Hair follicle dermal papilla cell (primary cell): ENCODE results near the gene ZNF256. TPM values are rescaled to one million over a fixed set of nuclear protein-coding genes. Genes with fewer than 3 reads are reported as not detected.

ENCODE experiments used
- total RNA-seq: library from RNA; depleted of rRNA; stranded (reverse); fragments of >200 nt; gene quantifications from 2 replicates; pipeline ENCODE4 v1.2.3, GENCODE V29; 2012

The ZNF256 gene
- total RNA-seq = 5.3 and 7.5 TPM in 2 replicates

DNA sequence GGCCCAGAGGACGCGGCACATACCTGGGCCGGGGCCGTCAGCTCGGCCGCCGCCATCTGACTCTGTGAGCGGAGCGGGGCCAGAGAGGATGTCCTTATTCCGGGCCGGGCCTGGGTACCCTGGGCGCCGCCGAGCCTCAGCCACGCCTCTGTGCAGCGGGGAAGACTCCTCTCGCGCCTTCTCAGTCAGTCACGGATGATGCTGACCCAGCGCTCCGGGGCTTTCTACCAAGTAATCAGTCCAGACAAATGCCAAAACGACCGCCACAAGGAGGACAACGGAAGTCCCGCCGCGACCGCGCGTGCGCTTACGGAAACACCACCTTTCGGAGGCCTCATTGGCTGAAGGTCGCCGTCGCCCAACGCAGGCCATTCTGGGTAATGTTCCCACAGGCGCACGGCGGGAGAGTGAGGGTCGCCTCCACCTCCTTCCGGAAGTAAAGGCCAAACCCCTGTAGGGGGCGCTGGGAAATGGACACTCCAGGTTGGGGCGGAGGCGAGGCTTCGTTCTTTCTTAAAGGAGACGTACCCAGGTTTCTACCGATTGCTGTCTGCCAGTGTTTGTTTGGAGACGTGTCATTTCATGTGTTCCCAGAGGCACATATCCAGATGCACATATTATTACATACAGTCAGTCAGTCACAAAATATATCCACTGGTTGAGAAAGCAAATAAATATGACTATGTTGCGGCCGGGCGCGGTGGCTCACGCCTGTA lies at the start of gene ZNF256:
TSS of gene ZNF256 (minus strand) at position 288 of the 716 bp plus-strand sequence. CDS start at position 56, 232 bp downstream.

DNA sequence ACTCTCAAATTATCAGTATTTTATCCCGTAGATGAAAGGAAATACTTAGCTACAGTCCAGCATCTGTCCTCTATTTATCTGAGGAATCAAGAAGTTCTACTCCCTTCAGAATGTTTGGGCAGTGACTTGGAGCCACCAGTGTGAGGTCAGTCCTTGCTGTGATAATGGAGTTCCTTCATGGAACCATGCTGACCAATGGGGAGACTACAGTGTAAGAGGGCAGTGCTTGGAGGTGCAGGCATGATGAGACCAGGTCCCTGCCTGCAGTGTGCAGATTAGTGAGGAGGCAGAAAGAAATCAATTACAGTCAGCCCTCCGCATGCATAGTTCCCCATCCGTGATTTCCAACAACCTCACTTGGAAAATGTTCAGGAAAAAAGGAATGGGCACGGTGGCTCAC lies 26.9 kb upstream of the ZNF256 start, which contains the start of gene C19orf18:
TSS of gene C19orf18 (minus strand) at position 101 of the 400 bp plus-strand sequence. CDS start 102 bp downstream, outside the sequence.

DNA sequence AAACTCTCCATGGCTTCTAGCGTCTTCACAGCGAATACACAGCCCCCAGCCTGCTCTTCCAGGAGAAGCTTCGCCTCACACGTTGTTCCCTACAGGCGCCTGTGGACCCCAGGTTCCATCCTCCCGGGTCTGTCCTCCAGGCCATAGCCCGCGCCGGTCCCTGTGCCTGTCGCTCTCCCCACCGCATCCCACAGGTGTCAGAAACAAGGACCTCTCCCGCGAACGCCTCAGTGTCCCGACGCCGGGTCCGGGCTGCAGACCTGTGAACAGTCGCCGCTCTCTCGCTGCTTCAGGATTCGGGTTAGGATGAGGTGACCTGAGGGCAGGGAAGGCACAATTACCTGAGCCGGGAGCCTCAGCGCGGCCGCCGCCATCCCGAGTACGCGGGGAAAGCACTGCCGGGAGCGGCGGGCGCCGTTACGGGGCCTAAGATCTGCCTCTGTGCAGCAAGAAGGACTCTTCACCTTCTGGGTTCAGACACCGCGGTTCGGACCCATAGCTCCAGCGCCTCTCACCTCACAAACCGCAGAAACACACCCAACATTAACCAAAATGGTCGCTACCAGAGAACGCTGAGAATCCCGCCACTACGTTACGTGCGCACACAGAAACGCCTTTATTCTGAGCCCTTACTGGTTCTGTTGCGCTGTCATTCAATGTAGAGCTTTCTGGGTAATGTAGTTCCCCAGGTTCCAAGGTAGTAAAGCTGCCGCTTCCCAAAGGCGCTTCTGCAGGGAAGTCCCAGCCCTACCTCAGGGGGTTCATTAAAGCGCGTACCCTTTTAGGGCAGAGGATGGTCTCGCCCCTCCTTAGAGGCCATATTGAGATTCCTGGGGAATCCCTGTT lies 12.5 kb downstream of the ZNF256 start, which contains the start of gene ZNF418:
TSS of gene ZNF418 (minus strand) at position 583 of the 846 bp plus-strand sequence. CDS start 1,580 bp downstream, outside the sequence.

DNA sequence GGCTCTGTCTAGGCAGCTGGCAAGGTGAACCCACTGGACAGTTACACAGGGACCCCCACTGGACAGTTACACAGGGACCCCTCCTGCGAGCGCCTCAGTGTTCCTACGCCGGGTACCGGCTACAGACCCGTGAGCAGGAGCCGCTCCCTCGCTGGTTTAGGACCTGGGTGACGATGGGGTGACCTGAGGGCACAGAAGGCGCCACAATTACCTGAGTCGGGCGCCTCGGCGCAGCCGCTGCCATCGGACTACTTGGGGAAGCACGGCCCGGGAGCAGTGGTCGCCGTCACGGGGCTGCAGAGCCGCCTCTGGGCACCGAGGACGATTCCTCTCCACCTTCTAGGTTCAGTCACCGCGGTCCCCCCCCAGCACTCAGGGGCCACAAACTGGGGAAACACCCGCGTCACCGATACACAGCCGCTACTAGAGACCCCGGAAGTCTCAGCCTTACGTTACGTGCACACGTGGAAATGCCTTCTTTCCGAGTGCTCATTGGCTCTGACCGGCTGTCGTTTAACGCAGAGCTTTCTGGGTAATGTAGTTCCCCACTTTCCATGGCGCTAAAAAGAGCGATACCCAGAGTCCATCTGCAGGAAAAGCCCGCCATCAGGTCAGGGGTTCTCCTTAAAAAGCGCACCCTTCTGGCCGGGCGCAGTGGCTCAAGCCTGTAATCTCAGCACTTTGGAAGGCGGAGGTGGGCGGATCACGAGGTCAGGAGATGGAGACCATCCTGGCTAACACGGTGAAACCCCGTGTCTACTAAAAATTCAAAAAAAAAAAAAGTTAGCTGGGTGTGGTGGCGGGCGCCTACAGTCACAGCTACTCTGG lies 31.1 kb downstream of the ZNF256 start, which contains the start of gene ZNF417:
TSS of gene ZNF417 (minus strand) at position 425 of the 828 bp plus-strand sequence. CDS start at position 244, 181 bp downstream.

Other genes starting within 250 kb of the ZNF256 start
- gene ZNF154, start 238.5 kb downstream of the ZNF256 start, total RNA-seq = 6.0 and 7.6 TPM in 2 replicates
- 9.6 and 10.1 TPM in 2 replicates for gene ZNF671, start 220.1 kb downstream of the ZNF256 start, total RNA-seq
- 16.0 and 19.5 TPM in 2 replicates for gene ZNF776, start 200.9 kb downstream of the ZNF256 start, total RNA-seq
- gene ZNF586, start 178.0 kb downstream of the ZNF256 start, total RNA-seq = 15.3 and 17.0 TPM in 2 replicates
- gene ZNF552, start 132.8 kb downstream of the ZNF256 start, total RNA-seq = 4.5 and 6.0 TPM in 2 replicates
- 25.1 and 29.4 TPM in 2 replicates for gene ZNF587B, start 117.4 kb downstream of the ZNF256 start, total RNA-seq
- 34.4 and 52.9 TPM in 2 replicates for gene ZNF587, start 97.8 kb downstream of the ZNF256 start, total RNA-seq
- 9.1 and 13.6 TPM in 2 replicates for gene ZNF814, start 58.7 kb downstream of the ZNF256 start, total RNA-seq
- 17.0 and 21.9 TPM in 2 replicates for gene ZNF417, start 31.1 kb downstream of the ZNF256 start, total RNA-seq
- 3.9 and 6.3 TPM in 2 replicates for gene ZNF418, start 12.3 kb downstream of the ZNF256 start, total RNA-seq
- gene C19orf18, start 26.8 kb upstream of the ZNF256 start, total RNA-seq = not detected in 2 replicates
- gene ZNF606, start 55.1 kb upstream of the ZNF256 start, total RNA-seq = 19.5 and 25.9 TPM in 2 replicates
- gene ZSCAN1, start 86.3 kb upstream of the ZNF256 start, total RNA-seq = not detected in 2 replicates
- gene ZNF135, start 111.6 kb upstream of the ZNF256 start, total RNA-seq = 7.3 and 8.0 TPM in 2 replicates
- gene ZSCAN18, start 150.5 kb upstream of the ZNF256 start, total RNA-seq = 59.3 and 61.7 TPM in 2 replicates
- gene ZNF329, start 203.1 kb upstream of the ZNF256 start, total RNA-seq = 18.7 and 21.6 TPM in 2 replicates
- 22.0 and 28.7 TPM in 2 replicates for gene ZNF274, start 235.4 kb upstream of the ZNF256 start, total RNA-seq